K562 treated with DMSO at 1 percent for 12 hours (cell line): ENCODE results near the gene HYCC2. TPM values are rescaled to one million over a fixed set of nuclear protein-coding genes. Genes with fewer than 3 reads are reported as not detected.

Source experiments
- total RNA-seq: library from RNA; unstranded; fragments of 300-600 nt; gene quantifications from 2 replicates; pipeline ENCODE4 v1.2.3, GENCODE V29; 2022; ENCODE audit not compliant: insufficient read depth

The HYCC2 gene
- total RNA-seq = 0.96 and 4.6 TPM in 2 replicates

GRCh38 chr2:201071479-201072200, at the start of gene HYCC2, which contains the start of gene NDUFB3:
TSS of gene HYCC2 (minus strand) at chr2:201071671. CDS start at chr2:201024009, 47,662 bp downstream.
TSS of gene NDUFB3 (plus strand) at chr2:201072001. CDS start at chr2:201078883, 6,882 bp downstream.

GRCh38 chr2:201116115-201116958, 44.9 kb upstream of the HYCC2 start, which contains the start of gene CFLAR:
TSS of gene CFLAR (plus strand) at chr2:201116164. CDS start at chr2:201129866, 13,702 bp downstream.

Other genes with a start within 250 kb of the HYCC2 start
- 28.3 and 39.7 TPM in 2 replicates for gene CLK1, start 207.0 kb downstream of the HYCC2 start, total RNA-seq
- gene PPIL3, start 182.6 kb downstream of the HYCC2 start, total RNA-seq = 21.0 and 22.7 TPM in 2 replicates
- 19.3 and 30.2 TPM in 2 replicates for gene NIF3L1, start 182.3 kb downstream of the HYCC2 start, total RNA-seq
- gene ORC2, start 108.0 kb downstream of the HYCC2 start, total RNA-seq = 4.6 and 8.1 TPM in 2 replicates
- 50.2 and 62.5 TPM in 2 replicates for gene NDUFB3, start 330 bp upstream of the HYCC2 start, total RNA-seq
- 11.3 and 36.1 TPM in 2 replicates for gene CFLAR, start 44.5 kb upstream of the HYCC2 start, total RNA-seq
- gene CASP10, start 111.5 kb upstream of the HYCC2 start, total RNA-seq = 5.8 and 10.2 TPM in 2 replicates
- 19.7 and 32.3 TPM in 2 replicates for gene CASP8, start 188.9 kb upstream of the HYCC2 start, total RNA-seq